Smooth muscle cell (in vitro differentiated cells): ENCODE data around the gene SNX27. TPM values are rescaled to one million over a fixed set of nuclear protein-coding genes. Genes with fewer than 3 reads are reported as not detected.

ENCODE experiments used
- DNase-seq: peaks from one replicate; lab custom pipeline; 2025; ENCODE audit not compliant: unreplicated experiment; lab: John Stamatoyannopoulos, UW
- H2AFZ ChIP-seq: fragments of 200-600 bp; sonication (generic); 2 replicates; pipeline ENCODE4 v1.6.0; 2016; ENCODE audit warnings: antibody characterized with exemption, low read depth, mild to moderate bottlenecking
- H3F3A ChIP-seq: fragments of 200-600 bp; sonication (generic); 2 replicates; pipeline ENCODE4 v1.6.0; 2017; ENCODE audit warnings: antibody characterized with exemption, low read depth
- H3K27ac ChIP-seq: fragments of 200-600 bp; sonication (generic); 2 replicates; pipeline ENCODE4 v1.5.1; 2016; ENCODE audit warnings: low read depth, mild to moderate bottlenecking
- H3K27me3 ChIP-seq: fragments of 200-600 bp; sonication (generic); 2 replicates; pipeline ENCODE4 v1.6.1; 2016; ENCODE audit warnings: low read depth, mild to moderate bottlenecking
- H3K36me3 ChIP-seq: fragments of 200-600 bp; sonication (generic); 2 replicates; pipeline ENCODE4 v1.5.1; 2016; ENCODE audit warnings: low read depth
- H3K4me1 ChIP-seq: fragments of 200-600 bp; sonication (generic); 2 replicates; pipeline ENCODE4 v1.5.1; 2016; ENCODE audit warnings: low read depth
- H3K4me2 ChIP-seq: fragments of 200-600 bp; sonication (generic); 2 replicates; pipeline ENCODE4 v1.6.0; 2016; ENCODE audit warnings: mild to moderate bottlenecking
- H3K4me3 ChIP-seq: fragments of 200-600 bp; sonication (generic); 2 replicates; pipeline ENCODE4 v1.5.1; 2016; ENCODE audit warnings: mild to moderate bottlenecking
- H3K79me2 ChIP-seq: fragments of 200-600 bp; sonication (generic); 2 replicates; pipeline ENCODE4 v1.6.0; 2016; ENCODE audit warnings: low read depth, mild to moderate bottlenecking
- H3K9ac ChIP-seq: fragments of 200-600 bp; sonication (generic); 2 replicates; pipeline ENCODE4 v1.6.0; 2016; ENCODE audit warnings: low read depth
- H3K9me3 ChIP-seq: fragments of 200-600 bp; sonication (generic); replicated peaks from 2 replicates; pipeline ENCODE4 v1.5.1; 2016; ENCODE audit warnings: low read depth
- H4K20me1 ChIP-seq: fragments of 200-600 bp; sonication (generic); 2 replicates; pipeline ENCODE4 v1.6.0; 2016; ENCODE audit warnings: low read depth
- WGBS: methylation state at CpG from one replicate; pipeline ENCODE4 v1.1.7; 2016; ENCODE audit warnings: low lambda C conversion rate; 5-methylcytosine and 5-hydroxymethylcytosine counted together
- polyA plus RNA-seq: library from polyadenylated mRNA; unstranded; fragments of >200 nt; fragmentation: Nextera tagmentation; extraction: Ambion mirVana; gene quantifications from 2 replicates; pipeline ENCODE4 v1.2.1, GENCODE V29; 2016
- total RNA-seq: library from RNA; depleted of rRNA; stranded (reverse); fragments of >200 nt; gene quantifications from 2 replicates; pipeline ENCODE4 v1.2.3, GENCODE V29; 2014
- TF ChIP-seq, protein P1 (sequence below): fragments of 200-600 bp; sonication (generic); IDR thresholded peaks from 2 replicates; pipeline ENCODE4 v1.5.1; 2017; ENCODE audit warnings: borderline replicate concordance, mild to moderate bottlenecking, antibody characterized with exemption; ENCODE audit not compliant: insufficient read depth, poor library complexity, severe bottlenecking

Gene SNX27
- total and polyA plus RNA-seq, 2 experiments from 2014 or later = 11.9 to 20.9 TPM

DNA sequence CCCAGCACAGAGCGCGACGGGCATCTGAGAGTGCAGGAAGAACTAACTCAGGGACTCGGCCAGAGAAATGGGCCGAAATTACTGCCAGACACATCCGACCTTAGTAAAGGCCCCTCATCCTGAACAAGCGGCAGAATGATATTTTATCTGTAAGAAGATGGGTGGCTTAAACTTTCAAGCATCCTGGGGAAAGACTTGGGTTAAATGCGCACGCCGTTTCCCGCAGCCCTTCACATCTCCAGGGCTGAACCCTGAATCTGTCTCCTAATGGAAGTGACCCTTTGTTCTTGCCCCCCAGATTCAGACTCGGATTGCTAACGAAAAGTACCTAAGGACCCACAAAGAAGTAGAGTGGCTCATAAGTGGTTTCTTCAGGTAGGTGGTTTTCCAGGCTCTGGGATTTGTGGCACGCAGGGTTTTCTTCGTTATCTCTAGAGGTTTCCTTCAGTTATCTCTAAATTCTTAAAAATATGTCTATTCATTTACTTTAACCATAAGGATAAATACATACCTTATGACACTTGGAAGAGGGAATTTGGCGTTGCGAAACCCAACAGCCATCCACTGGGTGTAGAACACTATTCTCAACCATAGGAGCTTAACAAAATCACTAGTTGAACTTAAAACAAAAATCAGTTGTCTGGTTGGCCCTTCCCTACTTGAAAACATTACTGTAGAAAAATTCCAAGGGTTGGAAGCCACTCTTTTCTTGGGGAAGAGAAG is 110.1 kb downstream of the SNX27 start:
- TF ChIP-seq, protein P1, sequence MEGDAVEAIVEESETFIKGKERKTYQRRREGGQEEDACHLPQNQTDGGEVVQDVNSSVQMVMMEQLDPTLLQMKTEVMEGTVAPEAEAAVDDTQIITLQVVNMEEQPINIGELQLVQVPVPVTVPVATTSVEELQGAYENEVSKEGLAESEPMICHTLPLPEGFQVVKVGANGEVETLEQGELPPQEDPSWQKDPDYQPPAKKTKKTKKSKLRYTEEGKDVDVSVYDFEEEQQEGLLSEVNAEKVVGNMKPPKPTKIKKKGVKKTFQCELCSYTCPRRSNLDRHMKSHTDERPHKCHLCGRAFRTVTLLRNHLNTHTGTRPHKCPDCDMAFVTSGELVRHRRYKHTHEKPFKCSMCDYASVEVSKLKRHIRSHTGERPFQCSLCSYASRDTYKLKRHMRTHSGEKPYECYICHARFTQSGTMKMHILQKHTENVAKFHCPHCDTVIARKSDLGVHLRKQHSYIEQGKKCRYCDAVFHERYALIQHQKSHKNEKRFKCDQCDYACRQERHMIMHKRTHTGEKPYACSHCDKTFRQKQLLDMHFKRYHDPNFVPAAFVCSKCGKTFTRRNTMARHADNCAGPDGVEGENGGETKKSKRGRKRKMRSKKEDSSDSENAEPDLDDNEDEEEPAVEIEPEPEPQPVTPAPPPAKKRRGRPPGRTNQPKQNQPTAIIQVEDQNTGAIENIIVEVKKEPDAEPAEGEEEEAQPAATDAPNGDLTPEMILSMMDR = no peak
- Histone ChIP-seq H3K27me3 (peaks cover 69% of the 10 kb centered on the region), H2AFZ (peak overlapping the region; percentile 43)

DNA sequence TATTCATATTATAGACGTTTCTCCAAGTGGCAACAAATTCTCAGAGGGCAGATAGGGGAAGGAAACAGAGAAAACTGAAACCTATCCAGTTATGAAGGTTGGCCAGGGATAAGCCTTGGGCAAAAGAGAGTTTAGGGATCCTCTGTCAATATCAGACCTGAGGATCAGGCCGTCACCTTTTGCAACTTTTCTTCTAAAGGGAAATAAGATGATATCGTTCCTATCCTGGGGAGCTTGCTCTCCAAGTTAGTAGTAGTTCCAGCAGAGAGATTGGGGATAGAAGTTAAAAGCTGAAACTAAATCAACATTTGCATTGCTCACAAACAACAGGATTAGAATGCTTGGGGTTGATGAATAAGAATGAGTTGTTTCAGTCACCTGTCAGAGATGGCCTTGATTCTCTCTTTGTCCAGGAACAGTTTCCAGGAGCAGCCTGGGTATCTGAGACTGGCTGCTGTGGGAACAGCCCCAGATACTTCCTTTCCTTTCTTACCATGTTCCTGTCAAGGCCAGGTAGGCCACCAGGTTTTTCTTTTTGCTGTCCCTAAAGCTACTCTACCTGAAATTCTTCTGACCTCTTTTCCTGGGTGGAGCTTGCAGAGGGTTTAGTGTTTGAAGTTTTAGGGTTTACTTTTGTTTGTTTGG is 112.0 kb downstream of the SNX27 start:
- Histone ChIP-seq H3K79me2 (no peaks in the 10 kb centered on the region), H3K36me3 (no peaks in the 10 kb centered on the region), H3K4me3 (no peak overlapping the region), H4K20me1 (no peaks in the 10 kb centered on the region), H3K27me3 (peaks cover 55% of the 10 kb centered on the region), H2AFZ (no peak overlapping the region), H3K27ac (no peak overlapping the region), H3K9me3 (no peaks in the 10 kb centered on the region), H3F3A (peaks cover 3% of the 10 kb centered on the region), H3K4me1 (peaks cover 22% of the 10 kb centered on the region), H3K4me2 (no peak overlapping the region), H3K9ac (no peak overlapping the region)
- TF ChIP-seq, protein P1 = no peak
- WGBS = 67% methylated on average over 3 of the region's 3 CpGs
- DNase-seq = no peak

More for the DNA sequence above, 110.1 kb downstream of the SNX27 start:
- H3K9me3 ChIP-seq = no peaks in the 10 kb centered on the region
- no peak overlapping the region for H3K9ac ChIP-seq
- H3K36me3 ChIP-seq = no peaks in the 10 kb centered on the region
- peak overlapping the region; percentile 90 for H3K4me2 ChIP-seq
- H3K27ac ChIP-seq = no peak overlapping the region
- DNase-seq = no peak
- peak overlapping the region; percentile 51 for H3K4me3 ChIP-seq
- no peaks in the 10 kb centered on the region for H4K20me1 ChIP-seq
- H3K79me2 ChIP-seq = no peaks in the 10 kb centered on the region
- H3K4me1 ChIP-seq = peaks cover 17% of the 10 kb centered on the region
- WGBS = 40% methylated on average over 17 of the region's 17 CpGs
- H3F3A ChIP-seq = peaks cover 3% of the 10 kb centered on the region

DNA sequence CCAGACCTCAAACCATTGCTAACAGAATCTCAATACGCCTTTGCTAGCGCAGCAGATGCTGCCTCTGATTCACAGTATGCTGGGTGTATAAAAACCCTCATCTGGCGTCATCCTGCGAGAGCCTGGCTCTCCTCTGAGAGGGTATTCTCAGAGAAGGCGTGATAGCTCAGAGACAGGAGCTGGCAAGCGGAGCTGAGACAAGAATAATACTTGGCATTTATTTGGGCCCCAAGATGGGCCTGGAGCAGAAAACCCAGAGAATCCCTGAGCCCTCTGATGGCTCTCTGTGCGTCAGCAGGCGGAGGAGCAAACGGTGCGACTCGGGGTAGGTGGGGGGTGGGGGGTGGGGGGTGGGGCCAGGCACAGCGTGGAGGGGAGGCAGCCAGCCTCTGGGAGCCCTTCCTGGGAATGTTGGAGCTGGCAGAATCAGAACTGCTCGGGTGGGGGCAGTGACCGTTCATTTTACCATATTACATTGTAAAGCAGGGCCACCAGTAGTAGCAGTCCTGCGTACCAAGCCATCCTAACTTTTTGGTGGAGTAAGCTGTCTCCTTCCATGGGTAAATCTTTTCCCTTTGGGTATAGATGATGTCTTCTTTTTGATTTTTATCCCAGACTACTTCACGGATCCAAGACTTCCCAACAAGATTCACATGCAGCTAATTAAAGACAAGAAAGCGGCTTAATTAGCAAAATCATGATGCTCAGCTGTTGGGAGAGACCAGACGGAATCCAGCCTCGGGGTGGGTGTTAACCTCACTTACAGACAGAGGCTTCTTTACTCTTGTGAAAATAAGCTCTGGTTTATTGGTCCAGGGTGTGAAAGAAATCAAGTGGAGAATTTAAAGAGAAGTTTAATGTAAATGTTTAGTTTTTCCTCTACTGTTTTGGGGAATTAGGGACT is 116.6 kb downstream of the SNX27 start:
- TF ChIP-seq, protein P1 = no peak
- WGBS = 24% methylated on average over 19 of the region's 19 CpGs
- peak overlapping the region; percentile 78 for H2AFZ ChIP-seq
- peak overlapping the region; percentile 26 for H3K4me3 ChIP-seq
- H4K20me1 ChIP-seq = no peaks in the 10 kb centered on the region
- peaks cover 5% of the 10 kb centered on the region for H3K4me1 ChIP-seq
- peaks cover 12% of the 10 kb centered on the region for H3K27me3 ChIP-seq
- no peak overlapping the region for H3K9ac ChIP-seq
- H3K27ac ChIP-seq = no peak overlapping the region
- no peak for DNase-seq
- no peaks in the 10 kb centered on the region for H3K36me3 ChIP-seq
- H3K4me2 ChIP-seq = peak overlapping the region; percentile 72
- no peaks in the 10 kb centered on the region for H3F3A ChIP-seq
- H3K9me3 ChIP-seq = no peaks in the 10 kb centered on the region
- no peaks in the 10 kb centered on the region for H3K79me2 ChIP-seq
